B cell (primary cell): Measurements from ENCODE around the gene HOXB9. TPM values are rescaled to one million over a fixed set of nuclear protein-coding genes. Genes with fewer than 3 reads are reported as not detected.

Source experiments
- ATAC-seq: fragments of 200-7000 bp; cut with Tn5 transposase; one replicate; pipeline ENCODE4 v1.10.0; 2021; ENCODE audit warnings: low read depth, mild to moderate bottlenecking, moderate number of reproducible peaks, moderate library complexity
- CTCF ChIA-PET: fragments of 350-600 bp; sonication (Branson Sonifier 250); formaldehyde crosslinking; loops from one replicate; lab custom pipeline; 2021; ENCODE audit warnings: antibody characterized with exemption, inconsistent platforms; lab: Charles Lee
- POLR2A ChIA-PET: fragments of 350-600 bp; sonication (Branson Sonifier 250); formaldehyde crosslinking; loops from one replicate; lab custom pipeline; 2021; ENCODE audit warnings: antibody characterized with exemption; lab: Charles Lee
- DNase-seq: peaks from one replicate; pipeline ENCODE4 v3.0.0; 2013
- H2AFZ ChIP-seq: 2 replicates; pipeline ENCODE4 v1.6.1; 2012; ENCODE audit warnings: mild to moderate bottlenecking, low read depth, low read length; ENCODE audit not compliant: insufficient read depth, poor library complexity, severe bottlenecking
- H3K27ac ChIP-seq, 2 donors: 1 replicate in 1 of 2; 2 replicates in 1 of 2; pipeline ENCODE4 v1.5.1; 2012 to 2013; ENCODE audit warnings: low read length in 2 of 2, mild to moderate bottlenecking in 2 of 2, moderate library complexity in 1 of 2
- H3K27me3 ChIP-seq, 4 experiments: fragments of 200-600 bp in 1 of 4; sonication (generic) in 1 of 4; replicated peaks in 1 of 4; 1 replicate in 2 of 4; 2 replicates in 2 of 4; pipeline versions ENCODE4 v1.6.1 to v1.7.0; 2013 to 2016; ENCODE audit warnings: low read length in 3 of 4, mild to moderate bottlenecking in 2 of 4, mixed read lengths in 1 of 4, moderate library complexity in 1 of 4; ENCODE audit not compliant: insufficient read depth in 4 of 4, control insufficient read depth in 3 of 4; ENCODE audit errors: control extremely low read depth in 1 of 4
- H3K36me3 ChIP-seq, 2 experiments: replicated peaks in 1 of 2; 1 replicate in 1 of 2; 2 replicates in 1 of 2; pipeline versions ENCODE4 v1.6.1 to v1.7.1; 2013; ENCODE audit warnings: low read length in 1 of 2; ENCODE audit not compliant: insufficient read depth in 2 of 2, control insufficient read depth in 1 of 2; ENCODE audit errors: control extremely low read depth in 1 of 2, extremely low read depth in 1 of 2
- H3K4me1 ChIP-seq, 2 donors: fragments of 200-600 bp in 1 of 2; sonication (generic) in 1 of 2; 1 replicate in 1 of 2; 2 replicates in 1 of 2; pipeline versions ENCODE4 v1.5.1 to v1.6.1; 2013 to 2017; ENCODE audit warnings: low read length in 2 of 2; ENCODE audit not compliant: control insufficient read depth in 2 of 2, insufficient read depth in 2 of 2
- H3K4me2 ChIP-seq: replicated peaks from 2 replicates; pipeline ENCODE3; 2012; ENCODE audit warnings: mild to moderate bottlenecking, low read depth, low read length; ENCODE audit not compliant: poor library complexity, severe bottlenecking
- H3K4me3 ChIP-seq, 5 experiments: fragments of 200-600 bp in 1 of 5; sonication (generic) in 1 of 5; 1 replicate in 3 of 5; 2 replicates in 2 of 5; pipeline versions ENCODE4 v1.5.1 to v1.7.0; 2011 to 2016; ENCODE audit warnings: low read length in 4 of 5, mild to moderate bottlenecking in 4 of 5, low read depth in 2 of 5, control low read depth in 1 of 5, moderate library complexity in 1 of 5; ENCODE audit not compliant: insufficient read depth in 1 of 5; ENCODE audit errors: control extremely low read depth in 1 of 5, extremely low read depth in 1 of 5
- H3K79me2 ChIP-seq: fragments of 200-600 bp; sonication (generic); one replicate; pipeline ENCODE4 v1.6.0; 2016; ENCODE audit warnings: low read length; ENCODE audit not compliant: control insufficient read depth, insufficient read depth
- H3K9ac ChIP-seq: fragments of 200-600 bp; sonication (generic); 2 replicates; pipeline ENCODE4 v1.6.1; 2017; ENCODE audit warnings: mild to moderate bottlenecking, low read length, moderate library complexity
- H3K9me3 ChIP-seq, 3 donors: one replicate each; pipeline versions ENCODE4 v1.6.1 to v1.7.1; 2013; ENCODE audit warnings: low read length in 2 of 3; ENCODE audit not compliant: control insufficient read depth in 2 of 3, insufficient read depth in 1 of 3; ENCODE audit errors: control extremely low read depth in 1 of 3
- H4K20me1 ChIP-seq: 2 replicates; pipeline ENCODE4 v1.6.0; 2012; ENCODE audit warnings: mild to moderate bottlenecking, low read length; ENCODE audit not compliant: insufficient read depth, control insufficient read depth, poor library complexity, severe bottlenecking
- H3K27ac Mint-ChIP-seq: one replicate; pipeline ENCODE4 v1.8.0; 2021; ENCODE audit warnings: mixed read lengths
- H3K27me3 Mint-ChIP-seq: one replicate; pipeline ENCODE4 v1.8.0; 2021; ENCODE audit warnings: mixed read lengths
- H3K4me1 Mint-ChIP-seq: one replicate; pipeline ENCODE4 v1.8.0; 2021; ENCODE audit warnings: mixed read lengths
- H3K4me3 Mint-ChIP-seq: one replicate; pipeline ENCODE4 v1.8.0; 2021; ENCODE audit warnings: mixed read lengths
- H3K9me3 Mint-ChIP-seq: one replicate; pipeline ENCODE4 v1.8.0; 2022; ENCODE audit warnings: mixed read lengths; ENCODE audit not compliant: insufficient read depth
- EZH2 ChIP-seq: IDR thresholded peaks from 2 replicates; pipeline ENCODE4 v1.6.1; 2012; ENCODE audit warnings: borderline replicate concordance, low read depth, mild to moderate bottlenecking, moderate library complexity, low read length; ENCODE audit not compliant: insufficient read depth, poor library complexity, severe bottlenecking
- WGBS: methylation state at CpG from one replicate; pipeline ENCODE4 v1.1.5; 2013; ENCODE audit warnings: missing lambda C conversion rate; ENCODE audit not compliant: insufficient coverage; 5-methylcytosine and 5-hydroxymethylcytosine counted together
- intact Hi-C: fragments of 100-400 bp; cut with micrococcal nuclease; formaldehyde crosslinking; loops from one replicate; pipeline ENCODE4 v1.10.0; 2022
- polyA plus RNA-seq: library from polyadenylated mRNA; depleted of rRNA; stranded (reverse); fragments of >200 nt; gene quantifications from 2 replicates; pipeline ENCODE4 v1.2.3, GENCODE V29; 2012
- total RNA-seq, 2 donors: library from RNA; stranded (reverse); fragments of 120-200 nt in 1 of 2; gene quantifications; 1 replicate in 1 of 2; 2 replicates in 1 of 2; pipeline versions ENCODE4 v1.2.3 to v1.2.4, GENCODE V29; 2013 to 2022
- TF ChIP-seq, protein P1 (sequence below): fragments of 200-600 bp; IDR thresholded peaks from one replicate; pipeline ENCODE4 v1.8.0; 2022; ENCODE audit warnings: antibody characterized with exemption, mild to moderate bottlenecking

Gene HOXB9
- total and polyA plus RNA-seq, 2 donors (not counting 1 experiment from before 2014, with no cell fraction given), result 0.07 TPM; not detected in 1

DNA sequence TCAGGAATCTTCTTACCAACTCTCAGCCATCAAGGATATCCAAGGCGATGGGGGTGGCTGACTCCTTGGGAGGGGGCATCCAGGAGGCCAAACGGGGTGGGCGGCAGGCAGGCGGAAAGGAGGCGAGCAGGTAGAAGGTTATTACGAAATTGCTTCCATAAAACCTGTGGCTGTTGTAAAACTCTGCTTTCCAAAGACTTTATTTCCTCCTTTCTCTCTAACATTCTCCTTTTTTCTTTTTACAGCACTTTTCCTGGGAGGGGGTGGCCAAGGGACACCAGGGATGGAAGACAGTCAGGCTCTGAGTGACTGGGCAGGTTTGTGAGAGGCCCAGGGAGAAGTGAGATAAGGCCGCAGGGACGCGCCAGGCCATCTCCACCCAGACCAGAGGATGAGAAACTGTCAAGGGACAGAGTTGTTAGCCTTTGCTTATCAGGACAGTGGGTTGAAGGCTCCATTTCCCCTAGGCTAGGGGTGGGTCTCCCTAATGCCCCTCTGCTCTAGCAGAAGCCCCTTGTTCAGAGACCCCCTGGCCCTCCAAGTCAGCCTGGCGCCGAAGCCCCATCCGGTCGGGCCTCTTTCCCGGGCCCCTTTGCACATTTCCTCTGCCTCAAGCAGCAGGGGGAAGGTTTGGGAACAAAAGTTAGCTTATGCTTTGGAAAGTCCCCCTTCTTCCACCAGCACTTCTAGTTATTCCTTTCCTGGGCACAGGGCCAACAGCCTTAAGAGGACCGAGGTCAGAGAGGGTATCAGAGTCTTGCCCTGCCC, 5.0 kb upstream of the HOXB9 start:
- H3K9me3 ChIP-seq, result peaks cover 0 to 18% (median 0%) of the 10 kb centered on the region in 3 donors
- H3K4me2 ChIP-seq, result no peak overlapping the region
- ATAC-seq (no peak), DNase-seq (no peak)
- WGBS, result 76% methylated on average over 5 of the region's 15 CpGs
- no peak overlapping the region for H3K27ac ChIP-seq
- intact Hi-C loops, result no loop called here
- Mint-ChIP-seq H3K9me3 (no peaks in the 10 kb centered on the region), H3K4me1 (peaks cover 13% of the 10 kb centered on the region), H3K4me3 (no peak overlapping the region), H3K27ac (no peak overlapping the region), H3K27me3 (peaks cover 85% of the 10 kb centered on the region)
- H3K79me2 ChIP-seq, result no peaks in the 10 kb centered on the region
- CTCF ChIA-PET, result interaction anchor here (0.6 to 2.2 kb wide), 4 partner anchors 9 to 50 kb away, joined by 3 to 6 read pairs (median 5); partner anchors contain the start of gene HOXB8
- H3K4me3 ChIP-seq, result no peak overlapping the region
- POLR2A ChIA-PET, result no interaction called here
- no peaks in the 10 kb centered on the region for H3K36me3 ChIP-seq
- TF ChIP-seq, protein P1, sequence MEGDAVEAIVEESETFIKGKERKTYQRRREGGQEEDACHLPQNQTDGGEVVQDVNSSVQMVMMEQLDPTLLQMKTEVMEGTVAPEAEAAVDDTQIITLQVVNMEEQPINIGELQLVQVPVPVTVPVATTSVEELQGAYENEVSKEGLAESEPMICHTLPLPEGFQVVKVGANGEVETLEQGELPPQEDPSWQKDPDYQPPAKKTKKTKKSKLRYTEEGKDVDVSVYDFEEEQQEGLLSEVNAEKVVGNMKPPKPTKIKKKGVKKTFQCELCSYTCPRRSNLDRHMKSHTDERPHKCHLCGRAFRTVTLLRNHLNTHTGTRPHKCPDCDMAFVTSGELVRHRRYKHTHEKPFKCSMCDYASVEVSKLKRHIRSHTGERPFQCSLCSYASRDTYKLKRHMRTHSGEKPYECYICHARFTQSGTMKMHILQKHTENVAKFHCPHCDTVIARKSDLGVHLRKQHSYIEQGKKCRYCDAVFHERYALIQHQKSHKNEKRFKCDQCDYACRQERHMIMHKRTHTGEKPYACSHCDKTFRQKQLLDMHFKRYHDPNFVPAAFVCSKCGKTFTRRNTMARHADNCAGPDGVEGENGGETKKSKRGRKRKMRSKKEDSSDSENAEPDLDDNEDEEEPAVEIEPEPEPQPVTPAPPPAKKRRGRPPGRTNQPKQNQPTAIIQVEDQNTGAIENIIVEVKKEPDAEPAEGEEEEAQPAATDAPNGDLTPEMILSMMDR, result no peak
- no peak for TF ChIP-seq EZH2
- peaks cover 0 to 97% (median 73%) of the 10 kb centered on the region in 4 experiments for H3K27me3 ChIP-seq
- H3K9ac ChIP-seq, result no peak overlapping the region
- H2AFZ ChIP-seq, result no peak overlapping the region
- H3K4me1 ChIP-seq, result peaks cover 21 to 35% of the 10 kb centered on the region in 2 donors
- no peaks in the 10 kb centered on the region for H4K20me1 ChIP-seq
